DMS 273 (cell line): ENCODE results near the gene KYNU.
"Not testable (repeated sequence)": the region's sequence is repeated elsewhere in the genome, so short reads cannot be mapped to it uniquely, and the experiment has no call there.

Experiments used
- DNase-seq: peaks from one replicate; lab custom pipeline; 2025; ENCODE audit not compliant: unreplicated experiment; lab: John Stamatoyannopoulos, UW

KYNU gene

DNA sequence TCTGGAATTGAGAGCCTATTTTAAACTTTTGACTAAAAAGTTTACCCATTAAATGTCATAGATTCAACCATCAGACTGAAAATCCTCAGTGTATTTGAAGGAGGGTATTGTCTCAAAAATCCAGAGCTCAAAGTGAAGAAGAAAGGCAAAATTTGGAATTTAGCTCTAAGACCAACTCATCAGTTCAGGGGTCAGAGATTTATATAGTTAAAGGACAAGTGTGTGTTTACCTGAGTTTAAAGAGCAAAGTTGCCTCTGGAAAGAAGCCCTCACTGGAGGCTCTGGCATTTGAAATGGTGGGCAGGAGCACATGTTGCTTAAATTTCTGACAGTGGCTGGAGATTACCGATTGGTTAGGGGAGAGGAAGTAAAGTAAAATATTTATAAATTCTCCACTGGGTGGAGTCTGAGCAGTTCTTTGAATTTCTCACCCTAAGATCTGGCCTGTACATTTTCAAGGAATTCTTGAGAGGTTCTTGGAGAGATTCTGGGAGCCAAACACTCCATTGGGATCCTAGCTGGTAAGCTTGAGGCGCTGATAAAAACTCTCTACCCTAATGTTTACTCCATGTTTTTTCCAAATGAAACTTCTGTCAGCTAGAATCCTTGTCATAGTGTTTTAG is at the start of gene KYNU:
TSS of gene KYNU (plus strand) at position 449 of the 623 bp plus-strand sequence. CDS start 7,704 bp downstream, outside the sequence.
- no peak for DNase-seq

DNA sequence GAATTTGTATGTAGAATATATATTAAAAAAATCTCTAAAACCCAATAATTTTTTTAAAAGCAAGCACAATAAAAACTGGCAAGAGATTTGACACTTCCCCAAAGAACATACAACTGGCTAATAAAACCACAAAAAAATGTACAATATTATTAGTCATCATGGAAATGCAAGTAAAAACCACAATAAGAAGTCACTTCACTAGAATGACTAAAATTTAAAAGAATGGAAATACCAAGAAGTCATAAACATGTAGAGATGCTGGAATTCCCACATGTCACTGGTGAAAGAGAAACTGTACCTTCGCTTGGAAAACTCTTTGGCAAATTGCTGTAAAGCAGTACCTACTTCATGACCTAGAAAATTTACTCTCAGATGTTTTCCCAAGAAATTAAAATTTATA is 43.4 kb upstream of the KYNU start:
- DNase-seq = no peak

DNA sequence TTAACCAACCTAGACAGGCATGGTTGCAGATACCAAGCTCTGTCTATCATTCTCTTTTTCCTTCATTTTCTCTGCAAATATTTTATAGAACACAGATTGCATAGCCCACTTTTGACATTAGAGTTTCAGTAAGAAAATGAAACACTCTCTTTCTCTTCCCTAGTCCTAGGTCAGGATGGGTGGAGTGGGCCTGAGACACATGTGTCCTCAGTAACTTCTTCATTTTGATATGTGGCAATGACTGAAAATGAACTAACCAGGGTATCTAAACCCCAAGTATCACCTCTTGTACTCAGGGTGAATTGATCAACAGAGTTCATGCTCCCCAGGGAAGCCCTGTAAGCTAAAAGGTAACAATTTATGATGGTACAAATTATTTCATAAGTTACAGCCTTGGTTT is 37.0 kb upstream of the KYNU start:
- no peak for DNase-seq

DNA sequence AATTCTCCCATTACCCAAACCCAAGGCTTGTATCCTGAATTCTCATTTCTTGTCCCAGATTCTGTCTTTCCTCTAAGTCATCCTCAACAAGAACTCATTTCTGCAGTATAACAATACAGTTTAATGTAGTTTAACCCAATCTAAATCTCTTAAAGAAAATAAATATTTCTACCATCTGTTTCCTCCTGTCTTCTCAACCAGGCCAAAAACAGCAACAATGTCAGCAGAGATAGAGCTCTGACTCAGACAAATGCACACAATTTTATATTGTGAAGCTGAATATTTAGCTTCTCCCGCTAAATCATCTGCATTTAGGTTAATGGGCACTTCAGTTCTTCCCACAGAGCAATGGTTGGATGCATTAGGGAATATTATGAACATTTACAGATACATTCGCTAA is 35.7 kb upstream of the KYNU start:
- no peak for DNase-seq

DNA sequence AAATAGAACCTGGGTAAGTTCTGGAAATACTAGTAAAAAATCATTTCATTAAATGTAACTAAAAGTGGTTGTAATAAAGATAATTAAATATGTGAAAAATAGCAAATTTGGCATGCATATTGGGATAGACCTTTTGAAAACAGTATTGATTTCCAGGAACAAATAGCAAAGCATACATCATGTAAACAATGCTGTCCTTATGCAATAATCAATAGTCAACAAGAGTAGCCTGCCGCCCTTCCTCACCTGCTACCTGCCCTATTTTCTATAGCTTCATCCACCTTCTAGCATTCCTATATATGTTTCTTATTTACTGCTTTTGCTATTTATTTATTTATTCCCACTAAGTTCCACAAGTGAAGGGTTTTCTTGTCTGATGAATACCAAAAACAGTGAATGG is 35.1 kb upstream of the KYNU start:
- no peak for DNase-seq

DNA sequence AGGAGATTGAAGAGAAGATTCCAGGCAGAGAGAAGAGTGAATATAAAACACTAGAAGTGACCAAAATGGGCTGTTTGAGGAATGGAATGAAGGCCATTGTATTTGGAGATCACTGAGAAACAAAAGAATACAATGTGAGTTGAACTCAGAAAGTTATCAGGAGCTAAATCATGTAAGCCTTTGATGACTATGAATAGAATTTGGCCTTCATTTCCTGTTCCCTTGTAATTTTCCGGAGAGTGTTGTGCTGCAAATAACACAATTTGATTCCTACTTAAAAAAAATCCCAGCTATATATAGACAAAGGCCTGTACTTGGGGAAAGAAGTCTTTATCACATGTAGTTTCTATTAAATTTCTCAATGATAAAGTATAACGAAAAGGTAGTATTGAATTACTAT is 33.7 kb upstream of the KYNU start:
- DNase-seq = no peak

DNA sequence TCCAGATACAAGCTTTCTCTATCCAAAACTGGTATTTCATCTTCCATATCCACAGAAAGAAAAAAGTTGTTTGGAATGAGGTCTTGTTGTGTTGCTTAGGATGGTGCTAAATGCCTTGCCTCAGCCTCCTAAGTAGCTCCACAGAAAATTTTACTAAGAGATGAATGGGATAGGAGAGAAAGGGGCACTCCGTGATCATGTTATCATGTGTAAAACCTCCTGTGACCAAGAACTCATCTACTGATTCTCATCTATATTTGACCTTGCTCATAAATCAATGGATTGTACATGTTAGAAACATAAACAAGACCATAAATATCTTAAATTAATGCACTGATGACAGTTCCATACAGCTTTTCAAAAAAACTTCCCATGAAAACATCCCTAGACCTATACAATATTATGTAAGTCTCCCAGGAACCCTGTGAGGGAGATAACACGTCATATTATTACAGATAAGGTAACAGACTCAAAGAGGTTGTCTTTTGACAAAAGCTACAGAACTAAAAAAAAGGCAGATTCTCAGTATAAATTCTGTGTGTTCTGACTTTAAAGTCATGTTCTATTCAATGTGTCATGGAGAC is 29.3 kb upstream of the KYNU start:
- DNase-seq = no peak

DNA sequence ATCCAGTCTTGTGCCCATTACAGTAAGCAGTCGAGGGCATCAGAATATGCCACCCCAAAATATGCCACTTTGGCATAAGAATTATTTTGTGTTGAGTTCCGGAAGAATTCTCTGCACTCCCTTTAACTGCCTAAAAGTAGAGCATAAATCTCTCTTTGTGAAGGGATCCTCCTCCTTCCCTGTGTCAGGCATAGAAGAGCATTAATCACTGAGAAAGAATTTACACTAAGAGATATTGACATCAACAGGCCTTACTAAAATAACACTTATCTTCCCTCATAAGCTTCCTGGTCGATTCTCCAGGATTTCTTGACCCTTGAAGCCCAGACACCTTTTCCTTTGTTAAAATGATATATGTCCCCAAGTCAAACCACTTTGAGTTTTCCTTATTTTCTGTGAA is 27.6 kb upstream of the KYNU start:
- no peak for DNase-seq

DNA sequence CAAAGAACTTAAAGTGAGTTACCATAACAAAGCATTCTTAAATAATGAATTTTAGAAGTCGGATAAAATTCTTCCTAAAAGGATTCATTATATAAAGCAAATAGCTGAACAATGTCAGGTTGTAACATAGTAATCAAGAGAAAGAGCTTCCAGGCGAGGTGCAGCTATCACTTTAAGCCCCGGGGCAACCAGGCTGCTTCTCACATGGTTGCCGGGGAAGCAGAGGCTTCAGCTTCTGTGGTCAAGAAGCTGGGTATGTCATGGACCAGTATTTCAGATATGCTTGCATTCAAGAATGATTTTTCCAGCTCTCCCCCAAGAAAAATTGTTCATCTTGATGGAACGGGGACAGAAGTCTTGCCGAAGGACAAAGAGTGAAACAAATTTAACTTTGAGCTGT is 23.6 kb upstream of the KYNU start:
- no peak for DNase-seq

DNA sequence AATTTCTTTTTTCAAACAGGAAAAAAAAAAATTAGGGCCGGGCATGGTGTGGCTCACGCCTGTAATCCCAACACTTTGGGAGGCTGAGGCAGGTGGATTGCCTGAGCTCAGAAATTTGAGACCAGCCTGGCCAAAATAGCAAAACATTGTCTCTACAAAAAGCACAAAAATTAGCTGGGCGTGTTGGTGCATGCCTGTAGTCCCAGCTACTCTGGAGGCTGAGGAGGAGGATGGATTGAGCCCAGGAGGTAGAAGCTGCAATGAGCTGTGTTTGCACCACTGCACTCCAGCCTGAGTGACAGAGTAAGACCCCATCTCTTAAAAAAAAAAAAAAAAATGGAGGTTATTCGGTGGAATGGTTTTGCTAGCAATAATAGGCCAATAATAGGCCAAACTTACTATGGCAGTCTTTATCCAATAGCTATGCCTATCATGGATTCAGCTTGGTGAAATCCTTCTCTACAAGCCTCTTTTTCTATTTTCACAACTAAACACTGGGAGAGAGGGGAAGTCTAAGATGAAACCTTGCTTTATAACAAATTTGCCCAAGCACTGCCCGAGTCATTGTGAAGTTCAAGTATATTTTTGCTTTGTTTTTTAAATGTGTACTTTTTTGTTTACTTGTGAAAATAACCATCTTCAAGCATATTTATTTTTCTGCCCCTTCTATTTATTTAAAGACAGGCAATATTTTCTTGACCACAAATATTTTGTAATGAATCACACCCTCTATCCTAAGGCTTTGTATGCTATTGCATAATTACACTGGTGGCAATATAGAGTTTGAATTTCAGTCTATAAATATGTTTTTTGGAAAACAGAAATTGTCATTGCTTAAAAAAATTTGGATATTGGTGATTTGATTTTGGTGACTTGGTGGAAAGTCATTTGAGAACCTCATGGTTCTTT is 20.0 kb upstream of the KYNU start:
- DNase-seq = no peak

DNA sequence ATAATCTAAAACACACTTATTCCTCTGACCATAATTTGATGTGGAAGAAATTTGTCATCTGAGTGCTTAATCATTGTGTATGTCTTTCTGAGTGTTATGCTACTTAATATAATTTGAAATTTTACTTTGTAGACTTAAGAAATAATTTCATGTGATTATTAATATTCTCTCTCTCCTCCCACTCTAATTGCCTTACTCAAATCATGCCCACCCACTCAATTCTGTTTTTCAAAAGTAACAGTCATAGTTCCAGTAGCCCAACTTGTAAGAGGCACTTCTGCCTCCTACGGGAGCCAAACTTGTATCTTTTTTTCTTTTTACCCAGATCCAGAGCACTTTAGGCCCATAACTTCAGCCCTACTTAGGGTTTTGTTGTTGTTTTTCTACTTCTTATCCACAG is 18.5 kb upstream of the KYNU start:
- DNase-seq = no peak

DNA sequence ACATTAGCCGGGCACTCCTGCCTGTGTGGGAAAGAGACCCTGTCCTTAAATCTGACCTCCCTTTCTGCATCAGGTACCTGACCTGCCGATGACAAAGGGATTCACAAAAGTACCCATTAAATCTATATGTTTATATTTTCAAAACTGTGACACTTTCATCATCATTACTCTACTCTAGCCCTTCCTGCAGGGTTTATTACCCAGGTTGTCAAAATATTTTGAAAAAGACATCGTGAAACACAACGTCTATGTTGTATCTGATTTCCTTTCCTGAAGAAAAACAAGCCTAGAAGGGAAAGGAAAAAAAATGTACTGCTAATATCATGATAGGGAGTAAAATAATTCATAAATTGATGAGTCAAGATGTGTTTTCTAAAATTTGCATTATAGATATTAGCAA is 15.2 kb upstream of the KYNU start:
- no peak for DNase-seq

DNA sequence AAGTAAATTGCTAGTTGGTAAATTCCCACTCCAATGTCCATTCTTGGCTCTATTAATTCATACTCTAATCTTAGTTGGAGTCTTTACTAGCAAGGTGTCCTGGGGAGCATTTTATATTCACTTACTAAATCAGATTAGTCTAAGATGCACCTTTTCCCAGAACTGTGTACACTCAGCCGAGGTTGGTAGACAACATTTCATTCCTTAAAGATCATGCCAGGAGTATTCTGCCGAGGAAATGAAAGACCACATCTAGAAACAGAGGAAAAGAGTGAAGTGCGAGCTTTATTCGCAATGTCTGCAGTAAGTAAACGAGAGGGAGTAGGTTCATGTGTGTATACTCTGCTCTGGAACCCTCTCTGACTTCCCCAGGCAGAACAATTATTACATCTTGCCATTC is 14.6 kb upstream of the KYNU start:
- DNase-seq = no peak

DNA sequence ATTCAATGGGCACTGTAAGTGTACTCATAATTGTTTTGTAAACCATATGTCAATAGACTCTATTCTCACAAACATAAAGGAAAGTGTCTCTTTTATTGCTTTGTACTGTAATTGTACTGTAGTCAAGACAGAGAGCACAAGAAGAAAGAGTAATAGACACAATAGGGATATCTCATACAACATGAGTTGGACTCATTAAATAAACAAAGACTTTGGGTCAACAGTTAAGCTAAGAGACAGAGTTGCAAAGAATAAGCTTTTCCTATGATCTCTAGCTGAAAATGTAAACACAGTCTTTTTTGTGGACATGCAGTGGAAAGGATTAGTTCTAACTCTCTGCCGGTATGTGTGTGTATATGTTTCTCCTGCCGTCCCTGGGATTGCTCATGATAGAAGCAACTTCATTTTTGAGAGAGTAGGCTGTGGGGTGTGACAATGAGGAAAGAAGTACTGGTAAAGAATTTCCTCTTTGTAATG is 13.9 kb upstream of the KYNU start:
- DNase-seq = no peak

DNA sequence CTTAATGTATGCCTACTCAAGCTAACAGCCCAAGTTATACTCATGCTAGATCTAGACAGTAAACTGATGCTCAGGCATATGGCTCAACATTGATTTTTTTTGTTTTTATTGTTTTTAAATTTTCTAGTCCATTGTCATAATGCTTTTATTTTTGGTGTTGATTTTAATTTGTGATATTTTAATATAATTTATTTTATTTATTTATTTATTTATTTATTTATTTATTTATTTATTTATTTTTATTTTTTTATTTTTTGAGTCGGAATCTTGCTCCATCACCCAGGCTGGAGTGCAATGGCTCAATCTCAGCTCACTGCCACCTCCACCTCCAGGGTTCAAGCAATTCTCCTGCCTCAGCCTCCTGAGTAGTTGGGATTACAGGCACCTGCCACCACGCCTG is 12.9 kb upstream of the KYNU start:
- DNase-seq = not testable (repeated sequence)

DNA sequence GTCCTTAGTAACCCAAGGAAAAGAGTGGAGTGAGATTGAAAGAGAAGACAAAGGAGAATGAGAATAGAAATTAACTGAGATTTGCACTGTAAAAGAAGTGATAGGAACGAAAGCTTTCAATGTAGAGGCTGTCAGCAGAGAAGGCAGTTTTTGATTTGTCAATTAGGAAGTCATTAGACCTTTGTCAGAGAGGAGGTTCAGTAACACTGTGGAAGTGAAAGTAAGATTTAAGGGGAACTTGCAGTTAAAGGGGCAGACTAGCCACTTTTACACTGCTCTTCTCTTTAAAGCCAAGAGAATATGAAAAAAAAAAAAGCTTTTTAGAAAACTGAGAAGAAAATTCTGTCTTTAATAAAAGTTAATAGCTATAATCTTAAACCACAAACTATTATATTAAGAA is 11.5 kb upstream of the KYNU start:
- no peak for DNase-seq

DNA sequence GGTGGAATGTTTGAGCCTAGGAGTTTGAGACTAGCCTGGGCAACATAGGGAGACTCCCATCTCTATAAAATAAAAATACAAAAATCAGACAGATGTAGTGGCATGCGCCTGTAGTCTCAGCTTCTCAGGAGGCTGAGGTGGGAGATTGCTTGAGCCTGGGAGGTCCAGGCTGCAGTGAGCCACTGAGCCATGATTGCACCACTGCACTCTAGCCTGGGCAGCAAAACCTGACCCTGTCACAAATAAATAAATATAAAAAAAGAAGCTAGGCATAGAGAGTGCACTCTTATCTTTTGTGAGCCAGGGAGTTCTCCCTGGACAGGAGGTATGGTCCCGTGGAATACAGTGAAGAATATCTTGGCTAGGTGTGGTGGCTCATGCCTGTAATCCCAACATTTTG is 11.0 kb upstream of the KYNU start:
- DNase-seq = no peak

DNA sequence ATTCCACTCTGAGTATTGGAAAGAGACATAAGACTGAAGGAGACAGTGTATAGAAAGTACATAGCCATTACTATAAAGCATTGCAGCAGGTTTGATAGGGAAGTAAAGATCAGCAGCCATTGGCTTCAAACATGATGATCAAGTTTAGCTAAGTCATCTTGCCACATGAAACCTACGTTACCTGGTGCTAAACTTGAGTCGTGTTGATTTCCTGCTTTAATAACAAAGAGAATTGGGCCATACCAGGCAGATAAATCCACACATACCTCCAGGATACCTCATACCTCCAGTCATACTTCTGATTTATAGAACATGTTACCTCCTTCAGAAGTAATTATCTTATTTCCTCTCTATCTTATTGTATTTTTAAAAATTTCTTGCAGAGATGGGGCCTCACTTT is 10.3 kb upstream of the KYNU start:
- no peak for DNase-seq

DNA sequence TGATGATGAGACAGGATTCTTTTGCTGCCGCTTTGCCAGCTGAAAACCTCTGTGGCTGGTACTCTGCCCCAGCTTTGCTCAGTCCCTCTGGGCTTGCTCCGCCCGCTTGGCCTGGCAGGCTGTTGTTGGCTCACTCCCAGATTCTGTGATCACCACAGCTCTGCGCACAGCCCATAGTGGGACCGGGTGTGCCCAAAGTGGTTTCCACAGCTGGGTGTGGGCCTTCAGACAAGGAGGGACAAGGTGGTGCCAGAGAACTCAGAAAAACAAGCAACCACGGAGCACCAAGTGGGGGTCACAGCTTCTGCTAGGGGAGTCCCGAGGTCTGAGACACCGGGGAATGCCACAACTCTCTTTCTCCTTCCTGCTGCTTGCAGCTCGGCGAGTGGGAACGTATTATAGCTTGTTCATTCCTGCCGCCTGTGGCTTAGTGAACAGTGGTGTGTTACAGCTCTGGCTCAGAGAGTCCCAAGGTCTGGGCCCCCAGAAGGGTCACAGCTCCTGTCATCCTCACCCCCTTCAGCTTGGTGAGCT is 9.2 kb upstream of the KYNU start:
- DNase-seq = peak; percentile 6

DNA sequence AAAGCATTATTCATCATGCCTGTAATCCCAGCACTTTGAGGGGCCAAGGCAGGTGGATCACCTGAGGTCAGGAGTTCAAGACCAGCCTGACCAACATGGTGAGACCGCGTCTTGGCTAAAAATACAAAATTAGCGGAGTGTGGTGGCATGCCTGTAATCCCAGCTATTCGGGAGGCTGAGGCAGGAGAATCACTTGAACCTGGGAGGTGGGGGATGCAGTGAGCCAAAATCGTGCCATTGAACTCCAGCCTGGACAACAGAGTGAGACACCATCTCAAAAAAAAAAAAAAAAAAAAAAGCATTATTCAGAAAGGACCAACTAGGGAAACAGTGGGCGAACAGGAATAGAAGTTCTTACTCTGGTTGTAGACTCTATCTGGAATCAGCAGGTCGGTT is 8.4 kb upstream of the KYNU start:
- not testable (repeated sequence) for DNase-seq

DNA sequence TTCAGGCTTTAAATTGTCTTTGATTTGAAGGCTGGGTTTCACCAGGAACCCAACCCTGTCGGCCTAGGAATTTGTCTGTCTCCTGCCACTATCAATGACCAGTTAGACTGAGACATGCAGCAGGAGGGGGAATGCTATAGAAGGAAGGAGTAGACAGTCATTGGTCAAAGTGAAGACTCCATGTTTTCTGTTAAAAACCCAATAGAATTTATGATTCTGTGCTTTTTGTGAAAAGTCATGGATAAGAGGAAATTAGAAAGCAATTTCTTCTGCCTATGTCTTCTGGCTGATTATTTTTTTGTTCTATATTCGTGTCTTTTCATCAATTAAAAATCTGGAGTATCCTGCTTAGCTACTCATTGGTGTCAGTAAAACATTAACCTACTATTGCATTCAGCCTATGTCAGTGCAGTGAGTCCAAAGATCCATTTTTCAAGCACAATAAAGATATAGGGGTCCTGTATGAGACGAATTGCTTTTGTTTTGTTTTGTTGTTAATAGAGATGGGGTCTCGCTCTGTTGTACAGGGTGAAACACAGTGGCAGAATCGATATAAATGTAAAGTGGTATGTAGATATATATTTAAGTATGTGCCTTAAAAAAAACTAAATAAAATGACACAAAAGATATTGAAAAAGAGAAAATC is 7.9 kb upstream of the KYNU start:
- no peak for DNase-seq
